Mesenchymal stem cell (in vitro differentiated cells and primary cell): Measurements from ENCODE around the gene GP9.

Experiments used
- DNase-seq: peaks from one replicate; pipeline ENCODE4 v3.0.0-alpha.2; 2013
- H2AFZ ChIP-seq: one replicate; pipeline ENCODE4 v1.6.1; 2013; ENCODE audit warnings: low read depth, mild to moderate bottlenecking, control low read depth, inconsistent platforms, low read length, moderate library complexity
- H2AK5ac ChIP-seq: 2 replicates; pipeline ENCODE4 v1.6.1; 2013; ENCODE audit warnings: low read length, moderate library complexity, mild to moderate bottlenecking, inconsistent platforms; ENCODE audit not compliant: severe bottlenecking
- H2BK120ac ChIP-seq: one replicate; pipeline ENCODE4 v1.6.1; 2013; ENCODE audit warnings: low read depth, mild to moderate bottlenecking, inconsistent platforms, low read length, moderate library complexity
- H2BK12ac ChIP-seq, 2 experiments: one replicate each; pipeline ENCODE4 v1.6.1; 2013; ENCODE audit warnings: inconsistent platforms in 2 of 2, low read length in 2 of 2, mild to moderate bottlenecking in 2 of 2, moderate library complexity in 2 of 2, control low read depth in 1 of 2
- H2BK15ac ChIP-seq: one replicate; pipeline ENCODE4 v1.6.1; 2013; ENCODE audit warnings: mild to moderate bottlenecking, low read depth, inconsistent platforms; ENCODE audit not compliant: poor library complexity, severe bottlenecking
- H2BK5ac ChIP-seq: 2 replicates; pipeline ENCODE4 v1.6.1; 2013; ENCODE audit warnings: low read depth, mild to moderate bottlenecking, low read length, control low read depth, inconsistent platforms; ENCODE audit not compliant: poor library complexity, severe bottlenecking
- H3K14ac ChIP-seq, 2 experiments: one replicate each; pipeline ENCODE4 v1.6.1; 2013; ENCODE audit warnings: inconsistent platforms in 2 of 2, low read length in 2 of 2, control low read depth in 1 of 2, mild to moderate bottlenecking in 1 of 2, moderate library complexity in 1 of 2
- H3K18ac ChIP-seq, 2 experiments: one replicate each; pipeline ENCODE4 v1.6.1; 2013; ENCODE audit warnings: inconsistent platforms in 2 of 2, low read length in 2 of 2, control low read depth in 1 of 2, low read depth in 1 of 2, mild to moderate bottlenecking in 1 of 2
- H3K23ac ChIP-seq, 2 experiments: one replicate each; pipeline ENCODE4 v1.6.1; 2013; ENCODE audit warnings: inconsistent platforms in 2 of 2, low read length in 2 of 2, mild to moderate bottlenecking in 2 of 2, moderate library complexity in 2 of 2, control low read depth in 1 of 2
- H3K27ac ChIP-seq: 2 replicates; pipeline ENCODE4 v1.5.1; 2013; ENCODE audit warnings: mild to moderate bottlenecking, moderate library complexity, low read length, control low read depth, inconsistent platforms; ENCODE audit not compliant: poor library complexity, severe bottlenecking
- H3K27me3 ChIP-seq, 2 experiments: 2 replicates each; pipeline versions ENCODE4 v1.6.1 to v1.7.0; 2013; ENCODE audit warnings: low read length in 2 of 2, mild to moderate bottlenecking in 2 of 2, moderate library complexity in 2 of 2, control low read depth in 1 of 2, inconsistent platforms in 1 of 2; ENCODE audit not compliant: control insufficient read depth in 1 of 2, insufficient read depth in 1 of 2
- H3K36me3 ChIP-seq, 2 experiments: 2 replicates each; pipeline versions ENCODE4 v1.6.1 to v1.7.0; 2013; ENCODE audit warnings: low read length in 2 of 2, control low read depth in 1 of 2, inconsistent platforms in 1 of 2, low read depth in 1 of 2, mild to moderate bottlenecking in 1 of 2; ENCODE audit not compliant: insufficient read depth in 2 of 2, control insufficient read depth in 1 of 2
- H3K4ac ChIP-seq, 2 experiments: one replicate each; pipeline ENCODE4 v1.6.1; 2013; ENCODE audit warnings: inconsistent platforms in 2 of 2, low read length in 2 of 2, mild to moderate bottlenecking in 2 of 2, moderate library complexity in 2 of 2, control low read depth in 1 of 2, low read depth in 1 of 2
- H3K4me1 ChIP-seq: 2 replicates; pipeline ENCODE4 v1.6.1; 2013; ENCODE audit warnings: low read depth, low read length, control low read depth; ENCODE audit not compliant: control insufficient read depth, insufficient read depth
- H3K4me2 ChIP-seq: 2 replicates; pipeline ENCODE4 v1.6.1; 2013; ENCODE audit warnings: low read length, mild to moderate bottlenecking, inconsistent platforms; ENCODE audit not compliant: poor library complexity, severe bottlenecking
- H3K4me3 ChIP-seq, 2 experiments: 2 replicates each; pipeline versions ENCODE4 v1.5.1 to v1.7.0; 2013; ENCODE audit warnings: low read length in 2 of 2, mild to moderate bottlenecking in 2 of 2, control low read depth in 1 of 2, low read depth in 1 of 2; ENCODE audit not compliant: insufficient read depth in 1 of 2
- H3K79me1 ChIP-seq: replicated peaks from 2 replicates; pipeline ENCODE4 v1.6.1; 2013; ENCODE audit warnings: mild to moderate bottlenecking, control low read depth, low read length, inconsistent platforms; ENCODE audit not compliant: poor library complexity, severe bottlenecking
- H3K9ac ChIP-seq: 2 replicates; pipeline ENCODE4 v1.7.0; 2013; ENCODE audit warnings: mild to moderate bottlenecking, low read length, moderate library complexity
- H3K9me3 ChIP-seq: 2 replicates; pipeline ENCODE4 v1.7.0; 2013; ENCODE audit warnings: mild to moderate bottlenecking, low read length; ENCODE audit not compliant: control insufficient read depth
- H4K8ac ChIP-seq: one replicate; pipeline ENCODE4 v1.6.1; 2013; ENCODE audit warnings: inconsistent platforms, mild to moderate bottlenecking, low read length, moderate library complexity
- H4K91ac ChIP-seq: one replicate; pipeline ENCODE4 v1.6.1; 2013; ENCODE audit warnings: mild to moderate bottlenecking, low read length, inconsistent platforms
- WGBS: methylation state at CpG from one replicate; pipeline ENCODE4 v1.1.7; 2013; ENCODE audit warnings: mixed read lengths; 5-methylcytosine and 5-hydroxymethylcytosine counted together

The GP9 gene

DNA sequence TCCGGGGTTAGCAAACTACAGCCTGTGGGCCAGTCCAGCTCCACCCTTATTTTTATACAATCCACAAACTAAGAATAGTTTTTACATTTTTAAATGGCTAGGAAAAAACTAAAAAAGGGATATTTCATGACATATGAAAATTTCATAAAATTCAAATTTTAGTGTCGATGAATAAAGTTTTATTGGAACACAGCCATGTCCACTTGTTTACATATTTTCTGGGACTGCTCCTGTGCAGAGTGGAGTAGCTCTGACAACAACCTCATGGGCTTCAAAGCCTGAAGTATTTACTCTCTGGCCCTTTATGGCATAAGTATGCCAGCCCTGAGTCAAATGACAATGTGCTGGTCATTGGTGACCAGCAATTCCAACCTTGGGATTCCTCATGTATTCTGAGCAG lies 42.3 kb upstream of the GP9 start:
- no peaks in the 10 kb centered on the region for H3K9me3 ChIP-seq
- no peak overlapping the region for H2BK120ac ChIP-seq
- H3K79me1 ChIP-seq = no peaks in the 10 kb centered on the region
- peaks cover 36 to 42% of the 10 kb centered on the region in 2 experiments for H3K27me3 ChIP-seq
- H3K4me2 ChIP-seq = no peak overlapping the region
- H3K14ac ChIP-seq = no peak overlapping the region
- no peak overlapping the region for H3K18ac ChIP-seq
- H2BK12ac ChIP-seq = peak overlapping the region in 1 of 2 experiments; percentile 60
- no peak overlapping the region for H2AK5ac ChIP-seq
- 100% methylated on average over 1 of the region's 2 CpGs for WGBS
- no peak overlapping the region for H2BK5ac ChIP-seq
- no peak overlapping the region for H2AFZ ChIP-seq
- H3K4me1 ChIP-seq = peaks cover 4% of the 10 kb centered on the region
- no peak overlapping the region for H3K4ac ChIP-seq
- no peak overlapping the region for H3K4me3 ChIP-seq
- H3K27ac ChIP-seq = no peak overlapping the region
- no peak overlapping the region for H3K23ac ChIP-seq
- no peak for DNase-seq
- H3K36me3 ChIP-seq = no peaks in the 10 kb centered on the region
- H4K91ac ChIP-seq = no peak overlapping the region
- no peak overlapping the region for H2BK15ac ChIP-seq
- H4K8ac ChIP-seq = no peak overlapping the region
- no peak overlapping the region for H3K9ac ChIP-seq

DNA sequence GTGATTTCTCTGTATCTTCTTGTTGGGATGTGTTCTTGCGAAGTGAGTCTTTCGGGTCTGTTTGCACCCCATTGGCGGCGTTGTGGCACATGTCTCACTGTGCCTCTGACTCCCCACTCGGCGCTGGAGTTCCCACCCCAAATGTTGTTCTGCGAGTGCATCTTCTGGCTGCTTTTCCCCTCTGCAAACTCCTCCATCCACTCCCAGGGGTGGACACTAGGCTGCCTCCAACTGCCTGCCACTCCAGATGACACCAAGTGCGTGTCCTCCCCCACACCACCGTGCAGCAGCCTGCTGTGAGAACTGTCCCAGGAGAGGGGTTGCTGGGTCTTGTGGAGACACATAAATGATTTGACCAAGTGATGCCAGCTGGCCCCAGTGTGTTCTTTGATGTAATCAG lies 41.8 kb upstream of the GP9 start:
- H2AFZ ChIP-seq = no peak overlapping the region
- H3K9ac ChIP-seq = no peak overlapping the region
- H3K14ac ChIP-seq = peak overlapping the region in 1 of 2 experiments; percentile 74
- WGBS = 98% methylated on average over 9 of the region's 9 CpGs
- peak overlapping the region in 1 of 2 experiments; percentile 67 for H3K18ac ChIP-seq
- no peak overlapping the region for H2AK5ac ChIP-seq
- no peaks in the 10 kb centered on the region for H3K36me3 ChIP-seq
- no peak overlapping the region for H2BK15ac ChIP-seq
- H3K9me3 ChIP-seq = no peaks in the 10 kb centered on the region
- no peak overlapping the region for H4K8ac ChIP-seq
- H4K91ac ChIP-seq = peak overlapping the region; percentile 57
- H2BK5ac ChIP-seq = no peak overlapping the region
- no peak for DNase-seq
- no peaks in the 10 kb centered on the region for H3K79me1 ChIP-seq
- H3K23ac ChIP-seq = no peak overlapping the region
- peaks cover 4% of the 10 kb centered on the region for H3K4me1 ChIP-seq
- no peak overlapping the region for H2BK120ac ChIP-seq
- no peak overlapping the region for H3K4me3 ChIP-seq
- peaks cover 36 to 43% of the 10 kb centered on the region in 2 experiments for H3K27me3 ChIP-seq
- H3K4me2 ChIP-seq = no peak overlapping the region
- H3K4ac ChIP-seq = no peak overlapping the region
- peak overlapping the region; percentile 3 to 60 for H2BK12ac ChIP-seq
- H3K27ac ChIP-seq = no peak overlapping the region

DNA sequence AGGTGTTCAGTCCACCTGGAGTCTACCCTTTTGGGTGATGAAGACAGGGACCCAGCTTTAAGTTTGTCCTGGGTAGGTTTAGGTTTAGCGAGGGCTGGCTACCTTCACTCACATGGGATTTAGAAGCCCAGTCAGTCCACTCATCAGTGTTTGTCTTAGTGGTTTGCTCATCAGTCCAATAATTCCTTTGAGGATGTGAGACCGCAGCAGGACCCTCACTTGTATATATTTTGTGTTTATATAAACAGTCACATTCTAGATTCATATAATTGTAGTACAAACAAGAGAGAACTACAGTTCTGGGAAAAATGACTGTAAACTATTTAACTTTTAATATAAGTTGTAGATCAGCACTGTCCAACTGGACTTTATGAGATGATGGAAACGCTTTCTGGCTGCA lies 41.3 kb upstream of the GP9 start:
- H3K27ac ChIP-seq = no peak overlapping the region
- no peak overlapping the region for H3K9ac ChIP-seq
- no peak overlapping the region for H3K18ac ChIP-seq
- H3K9me3 ChIP-seq = no peaks in the 10 kb centered on the region
- no peak overlapping the region for H4K91ac ChIP-seq
- H3K23ac ChIP-seq = no peak overlapping the region
- no peak overlapping the region for H2BK12ac ChIP-seq
- H2BK15ac ChIP-seq = no peak overlapping the region
- H3K27me3 ChIP-seq = peaks cover 31 to 45% of the 10 kb centered on the region in 2 experiments
- H2AK5ac ChIP-seq = no peak overlapping the region
- WGBS = 77% methylated on average over 2 of the region's 3 CpGs
- H2BK120ac ChIP-seq = no peak overlapping the region
- no peaks in the 10 kb centered on the region for H3K79me1 ChIP-seq
- no peak overlapping the region for H2BK5ac ChIP-seq
- no peak overlapping the region for H3K4ac ChIP-seq
- H2AFZ ChIP-seq = no peak overlapping the region
- no peak overlapping the region for H3K4me2 ChIP-seq
- peaks cover 4% of the 10 kb centered on the region for H3K4me1 ChIP-seq
- no peak overlapping the region for H3K14ac ChIP-seq
- no peak overlapping the region for H3K4me3 ChIP-seq
- DNase-seq = peak; percentile 62
- no peak overlapping the region for H4K8ac ChIP-seq
- H3K36me3 ChIP-seq = no peaks in the 10 kb centered on the region

DNA sequence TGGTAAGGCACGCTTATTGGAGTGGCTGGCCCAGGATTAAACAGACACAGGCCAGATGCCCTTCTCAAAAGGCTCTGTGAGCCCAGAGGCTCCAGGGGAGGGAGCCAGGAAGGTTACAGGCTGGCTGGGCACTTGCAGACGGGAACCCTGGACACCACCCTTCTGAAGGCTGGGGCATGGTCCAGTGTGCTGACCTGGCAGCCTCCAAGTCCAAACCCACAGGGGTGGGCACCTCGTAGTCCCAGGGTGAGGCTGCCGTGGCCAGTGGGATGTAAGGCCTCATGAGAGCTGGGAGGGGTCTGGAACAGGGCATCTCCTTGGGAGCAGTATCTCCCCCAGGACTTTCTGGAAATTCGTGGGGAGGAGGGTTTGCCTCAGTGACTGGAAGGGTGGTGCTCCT lies 39.9 kb upstream of the GP9 start:
- H3K9me3 ChIP-seq = no peaks in the 10 kb centered on the region
- H3K79me1 ChIP-seq = no peaks in the 10 kb centered on the region
- peaks cover 37 to 48% of the 10 kb centered on the region in 2 experiments for H3K27me3 ChIP-seq
- H2BK12ac ChIP-seq = peak overlapping the region in 1 of 2 experiments; percentile 86
- H3K23ac ChIP-seq = peak overlapping the region in 1 of 2 experiments; percentile 6
- H2AFZ ChIP-seq = no peak overlapping the region
- peaks cover 4% of the 10 kb centered on the region for H3K4me1 ChIP-seq
- DNase-seq = no peak
- peak overlapping the region; percentile 50 for H4K8ac ChIP-seq
- no peak overlapping the region for H3K4me3 ChIP-seq
- no peak overlapping the region for H2BK15ac ChIP-seq
- H3K4ac ChIP-seq = peak overlapping the region in 1 of 2 experiments; percentile 50
- 73% methylated on average over 5 of the region's 5 CpGs for WGBS
- no peak overlapping the region for H3K9ac ChIP-seq
- peak overlapping the region; percentile 19 to 55 for H3K18ac ChIP-seq
- H3K36me3 ChIP-seq = no peaks in the 10 kb centered on the region
- no peak overlapping the region for H3K14ac ChIP-seq
- no peak overlapping the region for H3K27ac ChIP-seq
- no peak overlapping the region for H3K4me2 ChIP-seq
- no peak overlapping the region for H2AK5ac ChIP-seq
- no peak overlapping the region for H2BK5ac ChIP-seq
- peak overlapping the region; percentile 83 for H4K91ac ChIP-seq
- peak overlapping the region; percentile 68 for H2BK120ac ChIP-seq
